ENCODE results near the gene CCS.
"Not testable (repeated sequence)": the region's sequence is repeated elsewhere in the genome, so short reads cannot be mapped to it uniquely, and the experiment has no call there.

CCS gene

DNA sequence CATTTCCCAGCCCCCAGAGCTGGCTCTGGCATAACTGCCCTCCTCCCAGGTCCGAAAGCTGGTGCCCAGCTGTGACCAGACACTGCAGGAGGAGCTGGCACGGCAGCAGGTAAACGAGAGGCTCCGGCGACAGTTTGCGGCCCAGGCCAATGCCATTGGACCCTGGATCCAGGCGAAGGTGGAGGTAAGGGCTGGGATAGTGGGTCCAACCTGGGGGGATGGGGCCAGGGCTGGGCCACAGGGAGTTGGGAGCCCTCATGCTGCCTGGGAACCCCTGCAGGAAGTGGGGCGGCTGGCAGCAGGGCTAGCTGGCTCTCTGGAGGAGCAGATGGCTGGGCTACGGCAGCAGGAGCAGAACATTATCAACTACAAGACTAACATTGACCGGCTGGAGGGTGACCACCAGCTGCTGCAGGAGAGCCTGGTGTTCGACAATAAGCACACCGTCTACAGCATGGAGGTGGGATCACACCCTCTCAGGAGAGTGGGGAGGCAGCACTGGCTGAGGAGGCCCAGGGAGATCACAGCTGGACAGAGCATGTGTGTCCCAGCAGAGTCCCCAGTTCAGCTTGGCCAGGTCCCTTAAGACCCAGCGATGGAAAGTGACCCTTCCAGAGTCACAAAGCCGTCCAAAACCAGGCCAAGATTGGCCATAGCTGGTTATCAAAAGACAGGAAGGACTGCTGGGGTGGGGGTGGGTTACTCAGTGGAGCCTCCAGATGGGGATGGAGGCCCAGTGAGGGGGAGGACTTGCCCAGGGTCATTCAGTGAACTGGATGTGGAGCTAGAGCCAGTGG is 31.6 kb upstream of the CCS start:
- no peak for DNase-seq (ENCODE audit: low read depth in 2 of 2)

DNA sequence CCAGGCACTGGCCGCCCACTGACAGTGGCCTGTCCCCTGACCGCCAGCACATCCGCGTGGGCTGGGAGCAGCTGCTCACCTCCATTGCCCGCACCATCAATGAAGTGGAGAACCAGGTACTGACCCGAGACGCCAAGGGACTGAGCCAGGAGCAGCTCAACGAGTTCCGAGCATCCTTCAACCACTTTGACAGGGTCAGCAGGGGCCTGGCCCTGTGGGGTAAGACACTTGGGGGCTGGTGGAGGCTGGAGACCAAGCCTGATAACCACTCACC is 31.1 kb upstream of the CCS start:
- no peak for DNase-seq (ENCODE audit: low read depth in 2 of 2)

DNA sequence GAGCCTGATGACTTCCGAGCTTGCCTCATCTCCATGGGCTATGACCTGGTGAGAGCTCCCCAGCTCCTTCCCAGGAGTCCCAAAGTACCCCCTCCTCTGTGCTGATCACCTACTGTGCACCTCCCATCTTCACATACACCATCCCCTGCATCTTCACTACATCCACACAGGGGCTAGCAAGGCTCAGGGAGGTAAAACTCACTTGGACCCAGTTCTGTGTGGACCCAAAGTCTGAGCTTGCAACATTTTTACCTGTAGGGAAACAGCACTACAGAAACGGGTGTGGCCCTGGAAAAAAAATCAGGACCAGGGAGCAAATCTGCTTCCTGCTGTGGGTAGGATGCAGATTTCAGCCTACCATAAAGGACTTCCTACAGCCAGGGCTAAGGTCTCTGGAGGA is 30.7 kb upstream of the CCS start:
- no peak for DNase-seq (ENCODE audit: low read depth in 2 of 2)

GRCh38 chr11:66562907-66563583 is 29.9 kb upstream of the CCS start:
- no peak for DNase-seq (ENCODE audit: low read depth in 2 of 2)

- DNase-seq (ENCODE audit: low read depth in 2 of 2) = no peak
Observed at GRCh38 chr11:66563832-66564231, 29.2 kb upstream of the CCS start.

DNA sequence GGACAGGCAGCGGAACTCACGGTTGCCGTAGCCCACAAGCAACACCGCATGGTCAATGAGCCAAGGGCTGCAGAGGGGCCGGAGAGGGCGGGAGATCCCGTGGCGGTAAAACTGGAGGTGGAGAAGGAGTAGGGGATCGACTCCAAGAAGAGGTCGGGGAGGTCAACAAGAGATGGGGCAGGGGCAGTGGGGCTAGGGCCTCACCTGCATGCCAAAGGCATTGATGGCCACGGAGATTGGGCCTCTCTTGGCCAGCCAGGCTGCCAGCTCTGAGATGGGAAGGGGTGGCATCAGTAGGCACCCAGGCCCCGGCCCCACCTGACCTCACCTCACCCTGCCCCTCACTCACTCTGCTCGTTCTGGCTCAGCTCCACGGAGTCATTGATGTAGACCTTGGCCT is 28.4 kb upstream of the CCS start:
- DNase-seq (ENCODE audit: low read depth in 2 of 2) = no peak

DNA sequence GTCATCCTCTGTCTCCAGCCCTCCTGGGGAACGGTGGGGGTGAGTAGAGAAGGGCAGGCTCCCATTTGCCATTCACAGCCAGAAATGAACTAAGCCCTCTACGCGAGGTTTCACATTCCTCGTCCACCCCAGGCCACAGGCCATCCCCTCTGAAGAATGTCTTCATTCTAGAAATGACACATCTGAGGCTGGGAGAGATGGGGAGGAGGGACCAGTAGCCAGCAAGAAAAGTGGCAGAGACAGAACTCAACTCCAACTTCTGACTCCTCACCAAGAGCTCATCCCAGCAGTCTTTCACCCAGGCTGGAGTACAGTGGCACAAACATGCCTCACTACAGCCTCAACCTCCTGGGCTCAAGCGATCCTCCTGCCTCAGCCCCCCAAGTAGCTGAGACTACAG is 28.0 kb upstream of the CCS start:
- no peak for DNase-seq (ENCODE audit: low read depth in 2 of 2)

DNA sequence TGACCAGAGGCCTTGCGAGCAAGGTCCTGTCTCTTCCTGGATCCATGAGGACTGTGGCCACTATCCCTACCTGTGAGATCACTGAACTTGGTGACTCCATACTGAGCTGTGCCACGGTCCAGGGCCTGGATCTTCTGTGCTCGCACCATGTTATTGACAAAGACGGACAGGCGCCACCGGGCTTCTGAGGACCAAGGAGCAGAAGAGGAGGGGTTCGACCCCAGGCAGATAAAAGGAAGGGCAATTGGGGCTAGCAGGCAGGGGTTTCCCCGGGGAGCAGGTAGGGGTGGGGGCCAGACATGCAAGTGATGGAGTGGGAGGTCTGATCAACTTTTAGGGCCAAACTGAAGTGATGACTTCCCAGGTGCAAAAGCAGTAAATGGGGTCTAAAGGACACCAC is 26.8 kb upstream of the CCS start:
- DNase-seq (ENCODE audit: low read depth in 2 of 2) = no peak

DNA sequence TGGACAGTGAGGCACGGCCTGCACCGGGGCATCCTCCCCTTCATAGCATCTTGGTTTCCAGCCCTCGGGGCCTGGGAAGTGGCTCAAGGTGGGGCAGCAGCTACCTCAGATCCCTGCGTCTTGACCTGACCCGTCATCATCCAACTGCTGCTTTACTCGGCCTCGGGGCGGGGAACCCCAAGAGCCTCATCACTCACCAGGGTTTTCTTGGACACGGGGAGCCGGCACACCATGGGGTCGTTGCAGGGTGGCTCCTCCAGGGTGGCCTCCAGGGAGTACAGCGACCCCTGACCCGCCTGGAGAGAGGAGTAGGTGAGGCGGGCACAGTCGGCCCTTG is 25.2 kb upstream of the CCS start:
- no peak for DNase-seq (ENCODE audit: low read depth in 2 of 2)

DNA sequence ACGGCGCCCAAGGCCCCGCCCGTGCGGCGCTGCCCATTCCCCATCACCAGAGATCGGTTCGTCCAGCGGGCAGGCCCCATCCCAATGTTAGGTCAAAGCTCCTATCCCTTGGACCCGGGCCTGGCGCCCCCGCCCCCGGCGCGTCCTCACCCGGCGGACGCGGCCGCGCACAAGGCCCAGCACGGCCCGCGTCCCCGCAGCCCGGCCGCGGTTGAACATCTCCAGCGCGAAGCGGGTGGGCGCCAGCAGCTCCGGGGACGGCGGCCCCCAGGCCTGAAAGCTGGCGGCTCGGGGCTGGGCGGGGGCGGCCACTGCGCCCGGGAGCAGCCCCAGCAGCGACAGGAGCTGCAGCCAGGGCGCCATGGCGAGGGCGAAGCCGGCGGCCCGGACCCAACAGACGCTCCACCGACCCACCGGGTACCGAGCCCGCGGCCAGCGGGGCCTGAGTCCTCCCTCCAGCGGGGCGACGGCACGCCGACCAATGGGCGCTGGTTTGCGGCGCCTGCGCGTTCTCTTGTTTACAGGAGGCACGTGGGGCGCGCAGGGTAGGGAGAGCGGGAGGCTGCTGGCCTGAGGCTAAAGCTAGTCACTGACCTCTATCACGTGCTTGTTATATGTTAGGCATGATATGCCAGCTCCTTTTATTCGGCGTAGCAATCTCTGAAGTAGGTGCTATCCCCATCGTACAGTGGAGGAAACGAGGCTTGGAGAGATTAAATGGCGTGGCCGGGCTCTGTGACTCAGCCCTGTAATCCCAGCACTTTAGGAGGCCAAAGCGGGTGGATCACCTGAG is 24.7 kb upstream of the CCS start, which contains the start of gene CTSF:
Gene CTSF (minus strand): TSS at position 483 of the 793 bp plus-strand sequence. CDS start 120 bp downstream, at position 363.
- DNase-seq (ENCODE audit: low read depth in 2 of 2) = peak; percentile 44 to 51

DNA sequence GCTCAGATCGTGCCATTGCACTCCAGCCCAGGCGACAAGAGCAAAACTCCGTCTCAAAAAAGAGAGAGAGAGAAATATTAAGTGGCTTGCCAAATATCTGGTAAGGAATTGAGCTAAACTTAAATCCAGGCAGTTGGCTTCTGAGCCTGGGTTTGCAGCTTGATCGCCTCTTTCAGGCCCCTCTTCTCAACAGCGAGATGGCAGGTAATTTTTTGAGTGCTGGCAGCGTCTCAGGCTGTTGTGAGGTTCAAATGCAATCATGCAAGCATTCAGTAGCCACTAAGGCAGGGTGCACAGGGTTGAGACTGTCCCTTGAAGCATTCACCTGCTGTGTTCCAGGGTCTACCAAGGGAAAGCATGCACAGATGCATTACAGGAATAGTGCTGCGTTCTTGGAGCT is 23.9 kb upstream of the CCS start:
- DNase-seq (ENCODE audit: low read depth in 2 of 2) = no peak

DNA sequence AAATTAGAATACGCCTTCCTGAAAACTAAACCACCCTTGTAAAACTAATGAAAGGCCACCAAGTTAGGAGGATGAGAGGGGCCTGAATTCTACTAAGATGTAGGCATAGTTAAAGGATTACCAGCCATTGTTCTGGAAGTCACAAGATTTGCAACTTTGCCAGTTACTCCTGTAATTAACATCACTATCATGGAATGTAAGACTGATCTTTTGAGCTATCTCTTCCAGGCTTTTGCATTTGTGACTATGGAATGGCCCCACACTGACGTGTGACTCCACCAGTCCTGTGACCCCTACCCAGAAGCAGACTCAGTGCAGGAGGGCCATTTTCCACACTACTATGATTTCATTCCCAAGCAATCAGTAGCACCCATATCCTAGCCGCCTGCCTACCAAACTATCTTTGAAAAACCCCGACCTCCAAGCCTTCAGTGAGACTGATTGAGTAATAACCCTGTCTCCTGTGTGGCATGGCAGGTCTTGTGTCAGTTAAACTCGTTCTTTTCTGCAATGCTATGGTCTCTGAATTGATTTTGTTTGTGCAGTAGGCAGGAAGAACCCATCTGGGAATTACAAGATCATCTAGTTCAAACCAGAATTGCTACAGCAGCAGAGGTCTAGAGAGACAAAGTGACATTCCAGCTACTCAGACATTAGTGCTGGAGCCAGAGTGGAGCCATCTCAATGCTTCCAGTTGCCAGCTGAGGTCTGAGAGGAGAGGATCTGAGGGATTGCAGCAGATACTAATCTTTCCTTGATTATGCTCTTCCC is 22.7 kb upstream of the CCS start:
- DNase-seq (ENCODE audit: low read depth in 2 of 2) = no peak

DNA sequence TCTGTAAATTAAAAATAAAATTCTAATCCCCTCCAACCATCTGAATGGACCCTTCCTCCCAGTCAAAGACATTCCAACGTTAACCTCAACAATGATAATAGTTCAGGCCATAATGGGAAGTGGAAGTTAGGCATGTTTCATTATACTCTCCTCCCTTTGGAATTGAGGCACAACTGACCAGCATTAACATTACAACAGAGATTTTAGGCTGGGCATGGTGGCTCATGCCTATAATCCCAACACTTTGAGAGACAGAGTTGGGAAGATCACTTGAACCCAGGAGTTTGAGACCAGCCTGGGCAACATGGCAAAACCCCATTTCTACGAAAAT is 22.2 kb upstream of the CCS start:
- DNase-seq (ENCODE audit: low read depth in 2 of 2) = no peak

GRCh38 chr11:66579017-66579606 is 13.9 kb upstream of the CCS start:
- DNase-seq (ENCODE audit: low read depth in 2 of 2) = peak; percentile 49 to 71

DNA sequence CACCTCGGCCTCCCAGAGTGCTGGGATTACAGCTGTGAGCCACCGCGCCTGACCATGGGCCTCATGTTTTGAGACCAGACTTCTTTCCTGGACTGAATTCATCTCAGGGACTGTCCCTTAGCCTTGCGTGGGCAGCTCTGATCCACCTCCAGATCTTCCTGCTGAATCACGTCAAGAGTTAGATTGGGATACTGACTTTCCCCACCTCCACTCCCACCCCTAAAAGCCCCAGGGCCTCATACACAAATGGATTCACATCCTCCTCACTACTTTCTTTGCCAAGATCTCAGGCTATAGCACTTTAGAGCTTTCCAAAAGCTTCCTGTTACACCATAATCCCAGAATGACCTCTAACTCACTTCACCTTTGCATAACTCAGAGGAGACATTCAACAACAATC is 12.2 kb upstream of the CCS start:
- DNase-seq (ENCODE audit: low read depth in 2 of 2) = no peak

DNA sequence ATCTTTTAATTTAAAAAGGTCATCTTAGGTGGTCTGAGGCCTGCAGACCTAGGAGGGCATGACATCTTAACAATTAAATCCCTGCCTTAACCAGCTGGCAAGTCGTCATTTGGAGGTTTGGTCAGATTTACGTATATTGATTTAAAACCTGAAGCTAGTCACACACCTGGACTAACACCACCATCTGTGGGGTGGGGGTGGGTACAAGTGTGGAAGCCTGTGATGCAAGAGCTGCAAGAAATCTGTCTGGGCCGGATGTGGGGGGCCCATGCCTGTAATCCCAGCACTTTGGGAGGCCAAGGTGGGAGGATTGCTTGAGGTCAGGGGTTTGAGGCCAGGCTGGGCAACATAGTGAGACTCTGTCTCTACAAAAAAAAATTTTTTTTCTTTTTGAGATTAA is 11.7 kb upstream of the CCS start:
- no peak for DNase-seq (ENCODE audit: low read depth in 2 of 2)

DNA sequence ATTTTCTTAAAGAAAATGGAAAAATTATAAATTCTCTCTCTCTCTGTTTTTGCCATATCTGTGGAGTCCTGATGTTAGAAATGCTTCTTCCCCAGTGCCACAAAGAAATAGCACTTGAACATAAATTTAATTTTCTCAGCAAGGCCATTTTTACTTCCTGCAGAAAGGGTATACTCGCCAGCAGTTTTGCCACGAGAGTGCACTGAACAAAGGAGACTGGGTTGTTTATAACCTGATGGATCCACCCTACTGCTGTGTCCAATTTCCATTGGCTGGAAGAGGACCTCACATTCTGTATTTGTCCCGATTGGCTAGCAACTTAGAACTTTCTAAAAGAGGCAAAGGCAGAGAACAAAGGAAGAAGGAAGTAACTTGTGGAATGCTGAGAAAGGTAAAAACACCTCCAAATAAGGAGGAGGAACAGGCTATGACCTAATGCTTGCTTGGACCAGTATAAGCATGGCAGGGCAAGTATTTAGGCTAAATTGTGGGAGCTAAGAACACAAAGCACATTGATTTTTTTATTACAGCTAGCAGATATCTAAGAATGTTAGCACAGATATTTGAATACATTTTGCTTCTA is 10.3 kb upstream of the CCS start:
- DNase-seq (ENCODE audit: low read depth in 2 of 2) = not testable (repeated sequence)

- not testable (repeated sequence) for DNase-seq (ENCODE audit: low read depth in 2 of 2)
Observed at GRCh38 chr11:66585447-66585846, 7.5 kb upstream of the CCS start.

DNA sequence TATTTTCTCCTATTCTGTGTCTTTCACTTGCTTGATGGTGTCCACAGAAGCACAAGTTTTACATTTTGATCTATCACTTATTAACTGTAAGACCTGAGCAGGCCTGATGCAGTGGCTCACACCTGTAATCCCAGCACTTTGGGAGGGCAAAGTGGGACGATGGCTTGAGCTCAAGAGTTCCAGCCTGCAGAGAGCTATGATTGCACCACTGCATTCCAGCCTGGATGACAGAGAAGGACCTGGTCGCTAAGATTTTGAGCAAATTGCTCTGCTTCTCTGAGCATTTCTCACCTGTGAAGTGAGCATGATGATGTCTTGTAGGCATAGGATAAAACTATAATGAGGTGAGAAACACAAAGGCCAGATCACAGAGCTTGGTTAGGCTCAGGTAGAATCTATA is 6.8 kb upstream of the CCS start:
- no peak for DNase-seq (ENCODE audit: low read depth in 2 of 2)

GRCh38 chr11:66589315-66589714 is 3.7 kb upstream of the CCS start:
- not testable (repeated sequence) for DNase-seq (ENCODE audit: low read depth in 2 of 2)

- DNase-seq (ENCODE audit: low read depth in 2 of 2) = no peak
Observed at GRCh38 chr11:66589996-66590675, 2.8 kb upstream of the CCS start.

All from stimulated activated CD8-positive, alpha-beta memory T cell treated with anti-CD3 and anti-CD28 coated beads, Interleukin-7, amount 100 ng/mL, for 1 hour (primary cell).